GOT3 (cell line): ENCODE measurements around the gene GPR160.
"Not testable (repeated sequence)": the region's sequence is repeated elsewhere in the genome, so short reads cannot be mapped to it uniquely, and the experiment has no call there.

Experiments used
- DNase-seq: peaks from one replicate; lab custom pipeline; 2025; ENCODE audit warnings: mixed read lengths; lab: John Stamatoyannopoulos, UW

The GPR160 gene

GRCh38 chr3:170111147-170111771, 73.5 kb downstream of the GPR160 start:
- DNase-seq: no peak

GRCh38 chr3:170114165-170114564, 76.4 kb downstream of the GPR160 start:
- DNase-seq: not testable (repeated sequence)

GRCh38 chr3:170117134-170117533, 79.3 kb downstream of the GPR160 start:
- DNase-seq: no peak

GRCh38 chr3:170128259-170128976, 90.6 kb downstream of the GPR160 start:
- DNase-seq: no peak

- DNase-seq: no peak
These were observed 91.2 kb downstream of the GPR160 start for GRCh38 chr3:170128977-170129431.

GRCh38 chr3:170130532-170130931, 92.7 kb downstream of the GPR160 start:
- no peak for DNase-seq

- no peak for DNase-seq
These were observed 94.5 kb downstream of the GPR160 start for GRCh38 chr3:170132335-170132734.
